NCI-H1105 (cell line): ENCODE data around the gene SYCN.

Experiments used
- DNase-seq: peaks from one replicate; lab custom pipeline; 2025; lab: John Stamatoyannopoulos, UW

SYCN gene

DNA sequence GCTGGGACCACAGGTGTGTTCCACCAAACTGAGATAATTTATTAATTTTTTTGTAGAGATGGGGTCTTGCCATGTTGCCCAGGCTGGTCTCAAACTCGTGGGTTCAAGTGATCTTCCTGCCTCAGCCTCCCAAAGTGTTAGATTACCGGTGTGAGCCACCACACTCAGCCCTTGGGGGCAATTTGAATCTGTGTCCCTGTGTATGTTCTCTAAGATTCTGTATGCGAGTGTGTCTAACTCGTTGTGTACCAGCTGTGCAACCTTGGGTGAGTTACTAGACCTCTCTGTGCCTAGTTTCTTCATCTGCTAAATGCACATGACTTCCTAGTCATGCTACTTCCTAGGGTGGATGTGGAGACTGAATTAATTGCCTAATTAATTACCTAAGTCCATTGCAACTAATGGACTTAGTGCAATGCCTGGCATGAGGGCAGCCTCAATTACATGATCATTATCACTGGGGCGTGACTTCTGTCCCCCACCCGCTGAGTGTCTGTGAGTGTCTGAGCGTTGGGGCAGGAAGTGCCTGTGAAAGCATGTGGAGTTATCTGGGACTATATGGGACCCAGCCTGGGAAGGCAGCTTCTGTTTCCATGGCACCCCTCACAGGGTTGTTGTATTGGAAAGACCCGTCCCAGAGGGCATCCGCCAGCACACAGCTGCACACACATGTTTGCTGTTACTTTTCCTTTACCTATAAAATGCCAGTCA lies 9.1 kb downstream of the SYCN start:
- DNase-seq = no peak

DNA sequence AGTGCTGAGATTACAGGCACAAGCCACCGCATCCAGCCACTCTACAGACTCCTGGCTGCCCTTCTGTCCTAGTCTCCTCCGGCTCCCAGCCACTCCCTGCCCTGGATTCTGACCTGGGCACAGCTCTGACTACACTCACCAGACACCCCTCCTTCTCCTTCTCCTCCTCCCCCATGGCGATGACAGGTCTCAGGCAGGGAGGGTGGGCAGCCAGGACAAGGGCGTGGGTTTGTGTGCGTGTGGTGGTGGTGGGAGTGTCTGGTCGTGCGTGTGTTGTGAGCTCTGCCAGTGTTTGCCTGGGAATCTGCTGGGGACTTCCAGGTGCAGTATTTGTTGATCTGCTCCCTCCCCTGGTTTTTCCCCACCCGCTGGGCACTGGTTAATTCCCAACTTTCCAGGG lies 10.3 kb downstream of the SYCN start:
- DNase-seq = no peak

DNA sequence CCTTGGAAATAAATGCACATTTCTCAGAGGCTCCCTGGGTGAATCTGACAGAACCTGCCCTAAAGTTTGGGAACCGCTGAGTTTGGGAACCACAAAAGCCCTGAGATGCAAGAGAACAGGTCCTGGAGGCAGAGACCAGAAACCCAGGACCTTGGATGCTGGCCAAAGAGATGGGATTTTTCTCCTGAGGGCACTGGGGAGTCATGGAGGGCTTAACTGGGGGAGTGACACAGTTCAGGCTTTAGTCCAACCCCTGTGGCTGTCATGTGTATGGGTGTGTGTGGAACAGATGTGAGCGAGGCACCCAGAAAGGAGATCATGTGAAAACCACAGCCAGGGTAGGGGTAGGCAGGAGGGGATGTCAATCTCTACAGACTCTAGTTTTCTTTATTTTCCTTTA lies 11.2 kb downstream of the SYCN start:
- DNase-seq = no peak

DNA sequence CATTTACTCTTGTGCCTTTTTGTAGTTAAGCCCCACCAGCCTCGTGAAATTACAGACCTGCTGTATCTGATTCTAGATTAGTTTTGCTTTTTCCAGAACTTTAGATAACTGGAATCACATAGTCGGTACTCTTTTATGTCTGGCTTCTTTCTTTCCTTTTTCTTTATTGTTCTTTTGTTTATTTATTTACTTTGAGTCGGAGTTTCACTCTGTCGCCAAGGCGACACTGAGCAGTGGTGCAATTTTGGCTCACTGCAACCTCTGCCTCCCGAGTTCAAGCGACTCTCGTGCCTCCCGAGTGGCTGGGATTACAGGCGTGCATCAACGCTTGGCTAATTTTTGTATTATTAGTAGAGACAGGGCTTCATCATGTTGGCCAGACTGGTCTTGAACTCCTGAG lies 13.3 kb downstream of the SYCN start:
- no peak for DNase-seq

DNA sequence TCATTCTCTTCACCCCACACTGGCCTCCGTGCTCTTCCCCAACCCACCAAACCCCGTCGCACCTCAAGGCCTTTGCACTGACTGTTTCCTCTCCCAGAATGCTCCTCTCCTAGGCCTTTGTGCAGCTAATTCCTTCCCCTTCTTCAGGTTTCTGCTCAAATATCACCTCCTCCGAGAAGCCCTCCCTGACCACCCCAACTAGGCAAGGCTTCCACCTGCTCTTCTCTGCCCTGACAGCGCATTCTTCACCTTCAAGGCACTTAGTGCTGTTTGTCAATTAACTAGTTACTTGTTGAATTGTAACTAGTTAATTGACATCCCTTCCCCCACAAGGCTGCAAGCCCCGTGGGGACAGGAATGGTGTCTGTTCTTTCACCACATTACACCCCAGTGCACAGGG lies 15.1 kb downstream of the SYCN start:
- DNase-seq = no peak

DNA sequence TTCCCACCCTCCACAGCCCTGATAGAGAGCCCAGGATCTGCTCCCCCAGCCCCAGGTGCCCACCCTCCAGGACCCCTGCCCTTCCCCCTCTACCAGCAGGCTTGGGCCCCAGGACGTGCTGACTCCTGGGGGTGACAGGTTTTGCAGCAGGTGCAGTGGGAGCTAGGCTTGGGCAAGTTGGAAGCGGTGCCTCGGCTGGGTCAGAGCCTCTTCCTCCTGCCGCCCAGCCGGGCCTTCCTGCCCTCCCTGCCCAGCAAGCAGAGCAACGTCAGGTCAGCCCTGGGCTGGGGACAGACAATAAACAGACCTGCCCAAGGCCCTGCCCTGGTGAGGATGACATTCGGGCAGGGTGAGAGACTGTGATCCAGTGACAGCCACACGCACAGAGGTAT lies 16.5 kb downstream of the SYCN start:
- no peak for DNase-seq

DNA sequence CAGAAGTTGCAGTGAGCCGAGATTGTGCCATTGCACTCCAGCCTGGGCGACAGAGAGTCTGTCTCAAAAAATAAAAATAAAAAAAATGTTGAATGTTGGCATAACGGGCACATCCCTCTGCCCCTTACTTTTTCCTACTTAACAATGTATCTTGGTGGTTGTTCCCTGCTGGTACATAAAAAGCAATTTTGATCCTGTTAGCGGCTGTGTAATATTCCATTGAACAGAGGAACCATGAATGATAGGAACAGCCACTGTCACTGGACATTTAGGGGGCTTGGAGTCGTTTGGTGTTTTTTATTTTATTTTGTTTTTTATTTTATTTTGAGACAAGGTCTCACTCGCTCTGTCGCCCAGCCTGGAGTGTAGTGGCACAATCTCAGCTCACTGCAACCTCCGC lies 17.7 kb downstream of the SYCN start:
- no peak for DNase-seq

DNA sequence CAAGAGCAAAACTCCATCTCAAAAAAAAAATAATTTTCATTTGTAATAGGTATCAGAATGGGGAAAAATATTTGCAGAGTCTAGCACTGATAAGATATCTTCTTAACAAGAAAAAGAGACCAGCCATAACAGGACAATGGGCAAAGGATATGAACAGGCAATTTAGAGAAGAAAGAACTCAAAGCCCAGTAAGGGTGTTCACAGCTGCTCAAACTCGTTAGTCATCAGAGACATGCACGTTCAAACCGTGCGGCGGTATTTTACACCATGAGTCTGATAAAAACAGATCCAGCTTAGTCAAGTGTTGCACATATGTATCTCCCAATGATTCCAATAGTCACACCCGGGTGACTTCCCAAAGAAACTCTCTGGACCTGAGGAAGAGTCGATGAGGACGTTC lies 21.0 kb downstream of the SYCN start:
- no peak for DNase-seq

DNA sequence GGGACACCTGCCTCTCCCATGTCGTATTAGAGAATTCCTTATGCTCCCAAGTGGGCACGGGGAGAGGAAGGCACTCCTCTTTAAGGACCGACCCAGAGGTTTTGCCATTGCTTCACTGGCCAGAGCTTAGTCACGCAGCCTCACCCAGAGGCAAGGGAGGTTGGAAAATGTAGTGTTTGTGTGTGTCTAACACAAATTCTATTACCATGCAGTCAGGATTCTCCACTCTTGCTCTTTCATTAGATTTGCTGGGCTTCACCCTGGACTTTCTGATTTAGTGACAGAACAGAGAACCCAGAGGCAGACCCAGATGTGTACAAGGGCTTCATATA lies 21.9 kb downstream of the SYCN start:
- no peak for DNase-seq

DNA sequence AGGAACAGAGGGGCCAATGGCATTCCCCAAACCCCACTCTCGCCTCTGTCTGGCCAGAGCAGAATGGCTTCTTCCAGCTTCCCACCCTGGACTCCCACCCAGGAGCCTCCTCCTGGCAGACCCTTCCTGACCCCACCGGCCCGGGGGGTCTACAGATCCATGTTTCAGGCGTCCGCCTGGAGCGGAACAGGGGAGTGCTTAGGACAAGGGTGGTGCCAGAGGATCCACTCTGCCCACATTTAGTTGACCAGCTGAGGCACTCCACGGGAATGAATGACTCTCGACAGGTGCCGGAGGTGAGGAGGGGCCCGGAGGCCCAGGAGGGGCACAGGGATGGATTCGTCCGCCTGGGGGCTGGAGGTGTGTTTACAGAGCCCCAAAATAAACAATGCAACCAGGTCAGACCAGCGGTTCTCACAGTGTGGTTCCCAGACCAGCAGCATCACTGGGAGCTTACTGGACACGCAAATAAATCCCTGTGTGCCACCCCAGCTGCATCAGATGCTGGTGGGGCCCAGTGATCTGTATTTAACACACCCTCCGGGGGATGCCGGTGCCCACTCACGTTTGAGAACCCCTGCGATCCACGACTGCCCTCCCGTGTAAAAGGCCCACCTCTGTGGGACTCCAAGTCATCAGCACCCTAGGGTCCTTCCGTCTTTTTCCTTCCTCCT lies 22.4 kb downstream of the SYCN start:
- DNase-seq = no peak

DNA sequence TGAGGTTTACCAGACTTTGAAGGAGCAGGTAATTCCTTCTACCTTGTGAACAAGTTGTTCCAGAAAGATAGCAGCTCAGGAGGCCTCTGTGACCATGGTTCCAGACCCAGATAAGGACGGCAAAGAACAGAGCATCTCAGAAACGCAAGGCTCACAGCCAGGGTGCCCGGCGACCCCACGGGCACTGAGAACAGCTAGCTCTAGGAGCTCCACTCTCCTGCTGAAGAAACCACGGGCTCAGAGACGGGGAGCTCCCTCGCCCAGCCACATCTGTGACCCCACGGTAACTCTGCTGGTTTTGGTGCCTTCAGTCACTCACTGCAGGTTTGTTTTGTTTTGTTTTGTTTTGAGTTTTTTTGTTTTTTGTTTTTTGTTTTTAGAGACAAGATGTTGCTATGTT lies 23.3 kb downstream of the SYCN start:
- DNase-seq = no peak

DNA sequence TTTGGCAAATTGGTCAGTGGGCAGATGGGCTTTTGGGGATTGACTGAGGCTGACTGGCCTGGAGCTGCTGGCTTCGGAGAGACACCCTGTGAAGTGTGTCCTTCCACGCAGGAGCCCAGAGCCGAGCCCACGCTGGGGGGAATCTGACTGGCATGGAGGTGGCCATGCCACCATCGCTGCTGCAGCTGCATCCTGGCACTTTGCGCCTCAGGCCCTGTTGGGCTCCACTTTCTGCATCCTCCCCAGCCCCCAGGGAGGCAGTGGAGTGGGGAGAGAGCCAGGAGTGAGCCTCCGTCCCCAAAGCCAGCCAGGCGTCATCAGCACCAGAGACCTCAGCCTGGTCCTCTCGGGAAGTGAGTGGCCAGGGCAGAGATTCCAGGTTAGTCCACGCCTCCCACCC lies 24.3 kb downstream of the SYCN start:
- DNase-seq = no peak

DNA sequence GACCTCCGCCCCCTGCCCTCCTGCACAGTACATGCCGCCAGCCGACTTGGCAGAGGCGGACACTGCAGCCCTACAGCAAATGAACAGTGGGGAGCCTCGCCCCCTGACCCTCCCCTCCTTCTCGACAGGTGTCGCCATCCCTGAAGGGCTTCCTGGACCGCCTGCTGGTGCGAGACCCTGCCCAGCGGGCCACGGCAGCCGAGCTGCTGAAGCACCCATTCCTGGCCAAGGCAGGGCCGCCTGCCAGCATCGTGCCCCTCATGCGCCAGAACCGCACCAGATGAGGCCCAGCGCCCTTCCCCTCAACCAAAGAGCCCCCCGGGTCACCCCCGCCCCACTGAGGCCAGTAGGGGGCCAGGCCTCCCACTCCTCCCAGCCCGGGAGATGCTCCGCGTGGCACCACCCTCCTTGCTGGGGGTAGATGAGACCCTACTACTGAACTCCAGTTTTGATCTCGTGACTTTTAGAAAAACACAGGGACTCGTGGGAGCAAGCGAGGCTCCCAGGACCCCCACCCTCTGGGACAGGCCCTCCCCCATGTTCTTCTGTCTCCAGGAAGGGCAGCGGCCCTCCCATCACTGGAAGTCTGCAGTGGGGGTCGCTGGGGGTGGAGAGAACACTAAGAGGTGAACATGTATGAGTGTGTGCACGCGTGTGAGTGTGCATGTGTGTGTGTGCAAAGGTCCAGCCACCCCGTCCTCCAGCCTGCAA lies 25.6 kb downstream of the SYCN start:
- no peak for DNase-seq

DNA sequence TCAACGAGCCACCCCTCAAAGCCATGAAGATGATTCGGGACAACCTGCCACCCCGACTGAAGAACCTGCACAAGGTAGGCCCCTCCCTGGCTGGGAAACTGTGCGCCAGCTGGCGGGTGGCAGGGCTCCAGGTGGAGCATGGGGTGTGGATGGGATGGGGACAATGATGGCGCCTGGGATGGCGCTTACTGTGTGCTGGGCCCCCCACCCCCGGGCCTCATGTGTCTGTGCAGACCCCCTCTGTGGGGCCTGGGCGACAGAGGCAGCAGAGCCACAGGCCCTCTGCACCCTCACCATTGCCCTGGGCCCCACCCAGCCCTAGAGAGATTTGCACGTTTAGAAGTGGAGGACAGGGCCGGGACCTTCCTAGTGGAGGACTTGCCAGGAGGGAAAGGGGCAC lies 26.3 kb downstream of the SYCN start:
- no peak for DNase-seq

DNA sequence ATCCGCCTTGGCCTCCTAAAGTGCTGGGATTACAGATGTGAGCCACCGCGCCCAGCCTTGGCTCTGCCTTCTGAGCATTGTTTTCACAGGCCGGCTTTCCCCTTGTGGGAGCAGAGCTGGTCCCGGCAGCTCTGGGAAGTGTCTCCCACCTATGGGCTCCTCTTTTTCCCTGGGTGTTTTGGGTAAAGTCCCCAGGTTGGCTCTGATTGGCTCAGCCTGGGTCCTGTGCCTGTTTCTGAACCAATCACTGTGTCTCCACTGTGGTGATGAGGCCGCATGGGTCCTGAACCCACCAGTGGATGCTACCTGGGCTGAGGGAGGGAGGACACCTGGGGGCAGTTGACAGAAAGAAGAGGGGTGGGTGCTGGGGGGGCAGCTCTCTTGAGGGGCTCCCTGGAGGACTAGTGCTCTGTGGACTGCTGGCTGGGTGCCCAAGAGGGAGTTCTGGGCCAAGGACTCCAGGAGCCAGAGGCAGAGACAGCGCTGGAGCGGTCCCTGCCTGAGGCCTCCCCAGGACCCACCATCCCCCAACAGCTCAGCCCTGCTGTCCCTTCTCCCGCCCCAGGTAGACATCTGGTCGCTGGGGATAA lies 26.9 kb downstream of the SYCN start:
- no peak for DNase-seq

DNA sequence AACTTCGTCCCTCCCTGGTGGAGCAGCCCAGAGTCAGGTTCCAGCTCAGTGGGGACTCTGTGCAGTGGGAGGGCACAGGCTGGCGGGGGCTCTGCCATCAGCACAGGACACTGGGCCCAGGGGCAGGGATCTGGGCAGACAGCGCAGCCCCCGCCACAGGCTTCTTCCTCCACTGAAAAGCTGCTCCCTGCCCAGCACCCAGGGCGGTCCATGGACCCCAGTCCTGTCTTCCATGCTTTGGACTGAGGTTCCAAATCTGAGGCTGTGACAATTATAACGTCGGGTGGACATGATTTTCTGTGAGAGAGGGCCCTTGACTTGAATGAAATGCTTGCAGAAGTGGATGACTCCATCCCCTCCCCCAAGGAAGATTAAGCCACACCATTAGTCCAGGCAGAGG lies 28.5 kb downstream of the SYCN start:
- no peak for DNase-seq

DNA sequence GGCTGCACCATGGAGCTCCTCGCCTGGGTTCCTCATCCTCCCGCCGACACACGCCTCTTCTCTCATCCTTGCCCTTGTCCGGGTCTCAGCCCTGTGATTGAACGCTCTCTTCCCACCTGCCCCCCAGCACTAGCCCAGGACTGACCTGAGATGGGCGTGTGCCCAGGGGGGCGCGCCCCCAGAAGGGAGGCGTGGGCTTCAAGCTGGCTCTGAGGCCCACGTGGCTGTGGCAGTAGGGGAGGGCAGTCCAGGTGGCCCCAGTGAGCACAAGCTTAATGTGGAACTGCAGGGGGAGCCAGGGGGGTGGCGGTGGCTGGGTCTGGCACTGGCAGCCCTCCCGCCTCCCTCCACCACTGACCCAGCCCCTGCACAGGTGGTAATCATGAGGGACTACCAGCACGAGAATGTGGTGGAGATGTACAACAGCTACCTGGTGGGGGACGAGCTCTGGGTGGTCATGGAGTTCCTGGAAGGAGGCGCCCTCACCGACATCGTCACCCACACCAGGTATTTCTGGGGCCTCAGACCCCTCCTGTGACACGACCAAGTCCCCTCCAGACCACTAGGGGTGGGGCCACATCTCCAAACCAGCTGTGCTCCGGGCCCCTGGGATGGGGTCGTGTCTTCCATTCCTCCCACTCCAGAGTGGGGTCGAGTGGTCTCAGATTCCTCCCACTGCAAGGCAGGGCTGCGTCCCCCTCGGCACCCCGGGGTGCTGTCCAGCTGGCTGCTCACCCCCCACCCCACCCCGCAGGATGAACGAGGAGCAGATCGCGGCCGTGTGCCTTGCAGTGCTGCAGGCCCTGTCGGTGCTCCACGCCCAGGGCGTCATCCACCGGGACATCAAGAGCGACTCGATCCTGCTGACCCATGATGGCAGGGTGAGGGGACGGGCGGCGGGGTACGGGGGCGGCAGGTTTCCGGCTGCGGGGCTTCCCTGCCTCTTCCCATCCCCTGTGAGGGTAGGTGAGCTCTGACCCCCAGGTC lies 29.2 kb downstream of the SYCN start:
- DNase-seq = no peak

DNA sequence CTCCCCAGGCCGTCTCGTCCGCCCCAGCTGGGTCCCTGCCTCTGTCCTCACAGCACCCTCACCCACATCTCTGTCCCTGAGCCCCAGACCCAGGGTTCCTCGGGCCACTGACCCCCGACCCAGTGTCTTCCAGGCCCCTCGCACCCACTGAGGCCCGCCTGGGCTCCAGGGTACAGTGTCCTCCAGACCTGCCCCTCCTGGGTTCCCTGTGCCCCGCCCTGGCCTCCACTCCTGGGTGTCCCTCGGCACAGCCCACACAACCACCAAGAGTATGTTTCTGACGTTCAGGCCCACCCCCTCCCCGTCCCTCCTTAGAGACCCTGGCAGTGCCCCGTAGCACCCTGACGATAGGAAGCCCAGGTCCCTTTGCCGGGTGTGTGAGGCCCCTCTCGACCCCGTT lies 29.9 kb downstream of the SYCN start:
- no peak for DNase-seq

DNA sequence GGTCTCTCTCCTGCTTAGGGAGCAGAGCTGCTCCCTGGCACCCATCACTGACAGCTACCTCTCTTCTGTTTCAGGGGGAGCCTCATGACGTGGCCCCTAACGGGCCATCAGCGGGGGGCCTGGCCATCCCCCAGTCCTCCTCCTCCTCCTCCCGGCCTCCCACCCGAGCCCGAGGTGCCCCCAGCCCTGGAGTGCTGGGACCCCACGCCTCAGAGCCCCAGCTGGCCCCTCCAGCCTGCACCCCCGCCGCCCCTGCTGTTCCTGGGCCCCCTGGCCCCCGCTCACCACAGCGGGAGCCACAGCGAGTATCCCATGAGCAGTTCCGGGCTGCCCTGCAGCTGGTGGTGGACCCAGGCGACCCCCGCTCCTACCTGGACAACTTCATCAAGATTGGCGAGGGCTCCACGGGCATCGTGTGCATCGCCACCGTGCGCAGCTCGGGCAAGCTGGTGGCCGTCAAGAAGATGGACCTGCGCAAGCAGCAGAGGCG lies 30.5 kb downstream of the SYCN start:
- DNase-seq = no peak

DNA sequence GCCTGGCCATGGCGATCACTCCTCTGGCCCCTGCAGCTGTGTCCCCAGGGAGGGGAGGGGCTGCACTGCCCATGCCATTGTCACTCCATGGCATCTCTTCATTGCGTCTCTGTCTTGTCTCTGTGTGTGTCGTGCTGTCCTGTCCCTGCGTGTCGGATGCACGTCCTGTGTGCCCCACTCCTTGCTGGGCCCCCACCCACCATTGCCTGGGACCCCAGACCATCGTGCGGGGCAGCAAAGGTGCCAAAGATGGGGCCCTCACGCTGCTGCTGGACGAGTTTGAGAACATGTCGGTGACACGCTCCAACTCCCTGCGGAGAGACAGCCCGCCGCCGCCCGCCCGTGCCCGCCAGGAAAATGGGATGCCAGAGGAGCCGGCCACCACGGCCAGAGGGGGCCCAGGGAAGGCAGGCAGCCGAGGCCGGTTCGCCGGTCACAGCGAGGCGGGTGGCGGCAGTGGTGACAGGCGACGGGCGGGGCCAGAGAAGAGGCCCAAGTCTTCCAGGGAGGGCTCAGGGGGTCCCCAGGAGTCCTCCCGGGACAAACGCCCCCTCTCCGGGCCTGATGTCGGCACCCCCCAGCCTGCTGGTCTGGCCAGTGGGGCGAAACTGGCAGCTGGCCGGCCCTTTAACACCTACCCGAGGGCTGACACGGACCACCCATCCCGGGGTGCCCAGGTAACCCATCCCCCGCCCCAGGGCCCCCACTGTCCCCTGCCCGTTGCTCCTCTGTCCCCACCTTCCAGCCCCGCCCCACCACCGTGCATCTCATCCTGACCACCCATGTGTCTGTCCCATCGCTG lies 31.2 kb downstream of the SYCN start:
- DNase-seq = no peak
